Measurements from ENCODE around the gene ST3GAL2. TPM values are rescaled to one million over a fixed set of nuclear protein-coding genes. Genes with fewer than 3 reads are reported as not detected.

The ST3GAL2 gene
- total RNA-seq, 1 donor from 2014 or later, result 134 TPM

- H3K36me3 Mint-ChIP-seq (ENCODE audit: unreplicated experiment), result no peaks in the 10 kb centered on the region
- H3K27ac Mint-ChIP-seq (ENCODE audit: unreplicated experiment), result peak overlapping the region; percentile 89
- H3K27me3 Mint-ChIP-seq (ENCODE audit: unreplicated experiment), result peaks cover 10% of the 10 kb centered on the region
- peaks cover 10% of the 10 kb centered on the region for H3K9me3 Mint-ChIP-seq (ENCODE audit: unreplicated experiment)
- TF ChIP-seq, protein P1, sequence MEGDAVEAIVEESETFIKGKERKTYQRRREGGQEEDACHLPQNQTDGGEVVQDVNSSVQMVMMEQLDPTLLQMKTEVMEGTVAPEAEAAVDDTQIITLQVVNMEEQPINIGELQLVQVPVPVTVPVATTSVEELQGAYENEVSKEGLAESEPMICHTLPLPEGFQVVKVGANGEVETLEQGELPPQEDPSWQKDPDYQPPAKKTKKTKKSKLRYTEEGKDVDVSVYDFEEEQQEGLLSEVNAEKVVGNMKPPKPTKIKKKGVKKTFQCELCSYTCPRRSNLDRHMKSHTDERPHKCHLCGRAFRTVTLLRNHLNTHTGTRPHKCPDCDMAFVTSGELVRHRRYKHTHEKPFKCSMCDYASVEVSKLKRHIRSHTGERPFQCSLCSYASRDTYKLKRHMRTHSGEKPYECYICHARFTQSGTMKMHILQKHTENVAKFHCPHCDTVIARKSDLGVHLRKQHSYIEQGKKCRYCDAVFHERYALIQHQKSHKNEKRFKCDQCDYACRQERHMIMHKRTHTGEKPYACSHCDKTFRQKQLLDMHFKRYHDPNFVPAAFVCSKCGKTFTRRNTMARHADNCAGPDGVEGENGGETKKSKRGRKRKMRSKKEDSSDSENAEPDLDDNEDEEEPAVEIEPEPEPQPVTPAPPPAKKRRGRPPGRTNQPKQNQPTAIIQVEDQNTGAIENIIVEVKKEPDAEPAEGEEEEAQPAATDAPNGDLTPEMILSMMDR (IDR thresholded peaks at IDR 0.05; ENCODE audit: partially characterized antibody, unreplicated experiment), result no peak
- H3K4me1 Mint-ChIP-seq (ENCODE audit: low read depth, unreplicated experiment), result peaks cover 41% of the 10 kb centered on the region
- no peak for DNase-seq
- peak overlapping the region; percentile 13 for H3K4me3 Mint-ChIP-seq (ENCODE audit: unreplicated experiment)
Observed at GRCh38 chr16:70399381-70399780, 39.5 kb downstream of the ST3GAL2 start.

GRCh38 chr16:70398177-70398743 lies 40.6 kb downstream of the ST3GAL2 start:
- DNase-seq, result no peak
- Mint-ChIP-seq H3K36me3 (ENCODE audit: unreplicated experiment) (no peaks in the 10 kb centered on the region), H3K27me3 (ENCODE audit: unreplicated experiment) (peaks cover 11% of the 10 kb centered on the region), H3K9me3 (ENCODE audit: unreplicated experiment) (peaks cover 15% of the 10 kb centered on the region), H3K27ac (ENCODE audit: unreplicated experiment) (peak overlapping the region; percentile 94), H3K4me1 (ENCODE audit: low read depth, unreplicated experiment) (peaks cover 43% of the 10 kb centered on the region), H3K4me3 (ENCODE audit: unreplicated experiment) (no peak overlapping the region)
- TF ChIP-seq, protein P1 (IDR thresholded peaks at IDR 0.05; ENCODE audit: partially characterized antibody, unreplicated experiment), result no peak

DNA sequence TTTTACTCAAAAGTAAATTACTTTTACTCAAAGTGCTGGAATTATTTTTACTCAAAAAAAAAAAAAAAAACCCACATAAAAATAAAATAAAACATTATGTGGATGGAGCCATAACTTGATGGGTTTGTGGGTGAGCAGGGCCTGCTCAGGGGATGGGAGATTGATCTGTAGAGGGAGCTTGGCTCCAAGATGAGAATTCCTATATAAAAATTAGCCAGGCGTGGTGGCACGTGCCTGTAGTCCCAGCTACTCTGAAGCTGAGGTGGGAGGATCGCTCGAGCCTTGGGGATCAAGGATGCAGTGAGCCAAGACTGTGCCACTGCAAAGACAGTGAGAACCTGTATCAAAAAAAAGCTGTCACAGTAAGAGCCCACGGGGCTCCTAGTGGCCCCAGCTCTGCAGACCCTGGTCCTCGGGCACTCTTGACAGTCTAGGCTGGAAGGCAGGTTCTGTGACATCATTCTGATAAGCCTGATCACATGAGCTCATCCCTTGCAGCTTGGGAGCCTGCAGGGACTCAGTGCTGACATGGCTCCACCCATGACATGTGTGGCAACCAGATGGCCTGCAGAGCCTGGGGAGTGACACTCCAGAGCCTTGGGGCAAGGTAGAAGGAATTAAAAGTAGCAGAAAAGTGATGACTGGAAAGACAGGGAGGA lies 42.5 kb downstream of the ST3GAL2 start:
- Mint-ChIP-seq H3K27ac (ENCODE audit: unreplicated experiment) (peak overlapping the region; percentile 99), H3K36me3 (ENCODE audit: unreplicated experiment) (no peaks in the 10 kb centered on the region), H3K4me1 (ENCODE audit: low read depth, unreplicated experiment) (peaks cover 52% of the 10 kb centered on the region), H3K9me3 (ENCODE audit: unreplicated experiment) (peaks cover 15% of the 10 kb centered on the region), H3K4me3 (ENCODE audit: unreplicated experiment) (peak overlapping the region; percentile 73), H3K27me3 (ENCODE audit: unreplicated experiment) (peaks cover 9% of the 10 kb centered on the region)
- peak; percentile 91 for DNase-seq
- TF ChIP-seq, protein P1 (IDR thresholded peaks at IDR 0.05; ENCODE audit: partially characterized antibody, unreplicated experiment), result no peak

DNA sequence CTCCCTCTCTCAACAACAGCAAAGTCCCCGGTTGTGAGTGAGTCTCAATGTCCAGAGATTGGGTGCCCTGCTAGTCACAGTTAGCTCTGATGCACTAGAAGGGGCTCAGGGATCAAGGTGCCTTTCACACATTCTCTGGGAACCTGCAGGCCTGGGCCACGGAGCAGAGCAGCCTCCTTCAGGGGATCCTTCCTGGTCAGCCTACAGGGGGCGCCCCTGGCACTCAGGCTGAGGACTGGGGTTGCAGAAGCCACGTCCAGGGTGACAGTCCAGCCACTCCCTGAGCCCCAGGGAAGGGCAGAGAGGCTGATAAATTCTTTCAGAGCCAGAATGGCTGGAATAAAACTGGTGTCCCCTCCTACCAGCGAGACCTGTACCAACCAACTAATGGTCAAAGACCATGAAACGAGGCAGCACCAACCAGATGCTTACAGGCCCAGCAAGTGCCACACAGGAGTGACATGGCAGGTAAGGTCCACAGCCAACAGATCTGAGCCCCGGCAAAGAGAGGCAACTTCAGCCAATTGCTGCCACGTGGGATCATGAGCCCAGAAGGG lies 43.5 kb downstream of the ST3GAL2 start:
- Mint-ChIP-seq H3K27ac (ENCODE audit: unreplicated experiment) (peak overlapping the region; percentile 97), H3K4me3 (ENCODE audit: unreplicated experiment) (peak overlapping the region; percentile 61), H3K9me3 (ENCODE audit: unreplicated experiment) (peaks cover 17% of the 10 kb centered on the region), H3K27me3 (ENCODE audit: unreplicated experiment) (peaks cover 6% of the 10 kb centered on the region), H3K4me1 (ENCODE audit: low read depth, unreplicated experiment) (peaks cover 49% of the 10 kb centered on the region), H3K36me3 (ENCODE audit: unreplicated experiment) (no peaks in the 10 kb centered on the region)
- TF ChIP-seq, protein P1 (IDR thresholded peaks at IDR 0.05; ENCODE audit: partially characterized antibody, unreplicated experiment), result peak; percentile 75
- DNase-seq, result peak; percentile 87

- peaks cover 6% of the 10 kb centered on the region for H3K27me3 Mint-ChIP-seq (ENCODE audit: unreplicated experiment)
- TF ChIP-seq, protein P1 (IDR thresholded peaks at IDR 0.05; ENCODE audit: partially characterized antibody, unreplicated experiment), result no peak
- DNase-seq, result no peak
- H3K27ac Mint-ChIP-seq (ENCODE audit: unreplicated experiment), result peak overlapping the region; percentile 97
- H3K9me3 Mint-ChIP-seq (ENCODE audit: unreplicated experiment), result peaks cover 17% of the 10 kb centered on the region
- peaks cover 46% of the 10 kb centered on the region for H3K4me1 Mint-ChIP-seq (ENCODE audit: low read depth, unreplicated experiment)
- no peaks in the 10 kb centered on the region for H3K36me3 Mint-ChIP-seq (ENCODE audit: unreplicated experiment)
- no peak overlapping the region for H3K4me3 Mint-ChIP-seq (ENCODE audit: unreplicated experiment)
Observed at GRCh38 chr16:70394853-70395252, 44.0 kb downstream of the ST3GAL2 start.

All from glutamatergic neuron (in vitro differentiated cells).